HEK293 (cell line): Measurements from ENCODE around the gene ISL2.

Experiments used
- GLIS2 ChIP-seq: fragments of 450-650 bp; formaldehyde crosslinking; IDR thresholded peaks from 2 replicates; pipeline ENCODE4 v1.5.1; 2016; ENCODE audit warnings: missing biosample characterization, missing genetic modification characterization
- KLF1 ChIP-seq: fragments of 450-650 bp; formaldehyde crosslinking; IDR thresholded peaks from 2 replicates; pipeline ENCODE4 v1.5.1; 2016; ENCODE audit warnings: missing biosample characterization, missing genetic modification characterization
- KLF7 ChIP-seq: fragments of 450-650 bp; formaldehyde crosslinking; IDR thresholded peaks from 2 replicates; pipeline ENCODE4 v1.5.1; 2016; ENCODE audit warnings: missing biosample characterization, missing genetic modification characterization, borderline replicate concordance
- KLF8 ChIP-seq: fragments of 450-650 bp; formaldehyde crosslinking; IDR thresholded peaks from 2 replicates; pipeline ENCODE4 v1.5.1; 2016; ENCODE audit warnings: missing biosample characterization, missing genetic modification characterization
- OSR2 ChIP-seq: fragments of 450-650 bp; formaldehyde crosslinking; IDR thresholded peaks from 2 replicates; pipeline ENCODE4 v1.5.1; 2016; ENCODE audit warnings: missing biosample characterization, missing genetic modification characterization
- PRDM6 ChIP-seq: fragments of 450-650 bp; formaldehyde crosslinking; IDR thresholded peaks from 2 replicates; pipeline ENCODE4 v1.5.1; 2017; ENCODE audit warnings: missing biosample characterization, missing genetic modification characterization
- SP3 ChIP-seq: fragments of 450-650 bp; formaldehyde crosslinking; IDR thresholded peaks from 2 replicates; pipeline ENCODE4 v1.5.1; 2016; ENCODE audit warnings: missing biosample characterization, missing genetic modification characterization
- ZBTB1 ChIP-seq: fragments of 450-650 bp; formaldehyde crosslinking; IDR thresholded peaks from 2 replicates; pipeline ENCODE4 v1.5.1; 2016; ENCODE audit warnings: missing biosample characterization, missing genetic modification characterization
- ZBTB17 ChIP-seq: fragments of 450-650 bp; formaldehyde crosslinking; IDR thresholded peaks from 2 replicates; pipeline ENCODE4 v1.5.1; 2016; ENCODE audit warnings: missing biosample characterization, missing genetic modification characterization
- ZBTB26 ChIP-seq: fragments of 450-650 bp; formaldehyde crosslinking; optimal IDR thresholded peaks from 2 replicates; pipeline ENCODE3; 2016; ENCODE audit warnings: missing biosample characterization, mild to moderate bottlenecking, missing genetic modification characterization
- ZBTB7A ChIP-seq: fragments of 450-650 bp; formaldehyde crosslinking; IDR thresholded peaks from 2 replicates; pipeline ENCODE4 v1.5.1; 2016; ENCODE audit warnings: low read depth, missing biosample characterization, missing genetic modification characterization
- ZFP69B ChIP-seq: fragments of 450-650 bp; formaldehyde crosslinking; IDR thresholded peaks from 2 replicates; pipeline ENCODE4 v1.5.1; 2016; ENCODE audit warnings: missing biosample characterization, missing genetic modification characterization
- ZNF132 ChIP-seq: fragments of 450-650 bp; formaldehyde crosslinking; IDR thresholded peaks from 2 replicates; pipeline ENCODE4 v1.5.1; 2017; ENCODE audit warnings: missing biosample characterization, missing genetic modification characterization, borderline replicate concordance
- ZNF146 ChIP-seq: fragments of 450-650 bp; formaldehyde crosslinking; IDR thresholded peaks from 2 replicates; pipeline ENCODE4 v1.5.1; 2016; ENCODE audit warnings: missing biosample characterization, missing genetic modification characterization
- ZNF221 ChIP-seq: fragments of 450-650 bp; formaldehyde crosslinking; IDR thresholded peaks from 2 replicates; pipeline ENCODE4 v1.5.1; 2017; ENCODE audit warnings: missing biosample characterization, missing genetic modification characterization, borderline replicate concordance
- ZNF24 ChIP-seq: fragments of 450-650 bp; formaldehyde crosslinking; IDR thresholded peaks from 2 replicates; pipeline ENCODE4 v1.5.1; 2016; ENCODE audit warnings: missing biosample characterization, missing genetic modification characterization
- ZNF391 ChIP-seq: fragments of 450-650 bp; formaldehyde crosslinking; IDR thresholded peaks from 2 replicates; pipeline ENCODE4 v1.5.1; 2016; ENCODE audit warnings: low read depth, missing biosample characterization, missing genetic modification characterization, borderline replicate concordance
- ZNF623 ChIP-seq: fragments of 450-650 bp; formaldehyde crosslinking; IDR thresholded peaks from 2 replicates; pipeline ENCODE4 v1.5.1; 2016; ENCODE audit warnings: missing biosample characterization, missing genetic modification characterization
- ZNF629 ChIP-seq: fragments of 450-650 bp; formaldehyde crosslinking; IDR thresholded peaks from 2 replicates; pipeline ENCODE4 v1.5.1; 2017; ENCODE audit warnings: missing biosample characterization, missing genetic modification characterization
- ZNF645 ChIP-seq: fragments of 450-650 bp; formaldehyde crosslinking; IDR thresholded peaks from 2 replicates; pipeline ENCODE4; 2016; ENCODE audit warnings: missing biosample characterization, missing genetic modification characterization
- ZNF664 ChIP-seq: fragments of 450-650 bp; formaldehyde crosslinking; IDR thresholded peaks from 2 replicates; pipeline ENCODE4 v1.5.1; 2016; ENCODE audit warnings: missing biosample characterization, missing genetic modification characterization
- ZNF785 ChIP-seq: fragments of 450-650 bp; formaldehyde crosslinking; IDR thresholded peaks from 2 replicates; pipeline ENCODE4 v1.5.1; 2016; ENCODE audit warnings: missing biosample characterization, missing genetic modification characterization
- ZNF791 ChIP-seq: fragments of 450-650 bp; formaldehyde crosslinking; IDR thresholded peaks from 2 replicates; pipeline ENCODE4 v1.5.1; 2016; ENCODE audit warnings: missing biosample characterization, missing genetic modification characterization
- TF ChIP-seq, protein P1 (sequence below): IDR thresholded peaks from 2 replicates; pipeline ENCODE4 v1.6.1; 2011; ENCODE audit warnings: mild to moderate bottlenecking, low read depth, low read length, borderline replicate concordance
- TF ChIP-seq, protein P2 (sequence below): fragments of 450-650 bp; formaldehyde crosslinking; IDR thresholded peaks from 2 replicates; pipeline ENCODE4 v1.5.0; 2017; ENCODE audit warnings: missing biosample characterization, missing genetic modification characterization, borderline replicate concordance
- TF ChIP-seq, protein P3 (sequence below): fragments of 450-650 bp; formaldehyde crosslinking; IDR thresholded peaks from 2 replicates; pipeline ENCODE4 v1.5.1; 2016; ENCODE audit warnings: missing biosample characterization, missing genetic modification characterization, borderline replicate concordance

ISL2 gene

GRCh38 chr15:76336254-76337058 lies at the start of gene ISL2 (continued):
- TF ChIP-seq KLF1 (tag by site-specific recombination) = peak; percentile 65
- TF ChIP-seq KLF7 (tag by site-specific recombination) = no peak
- no peak for TF ChIP-seq ZNF785 (tag by site-specific recombination)
- TF ChIP-seq GLIS2 (tag by site-specific recombination) = peak; percentile 95
- TF ChIP-seq ZNF132 (tag by site-specific recombination) = no peak
- TF ChIP-seq ZNF791 = no peak
- no peak for TF ChIP-seq ZBTB7A (tag by site-specific recombination)
- no peak; the same call in 1 of the 2 replicates for TF ChIP-seq ZBTB17
- no peak for TF ChIP-seq ZNF645 (tag by site-specific recombination)
- TF ChIP-seq, protein P1, sequence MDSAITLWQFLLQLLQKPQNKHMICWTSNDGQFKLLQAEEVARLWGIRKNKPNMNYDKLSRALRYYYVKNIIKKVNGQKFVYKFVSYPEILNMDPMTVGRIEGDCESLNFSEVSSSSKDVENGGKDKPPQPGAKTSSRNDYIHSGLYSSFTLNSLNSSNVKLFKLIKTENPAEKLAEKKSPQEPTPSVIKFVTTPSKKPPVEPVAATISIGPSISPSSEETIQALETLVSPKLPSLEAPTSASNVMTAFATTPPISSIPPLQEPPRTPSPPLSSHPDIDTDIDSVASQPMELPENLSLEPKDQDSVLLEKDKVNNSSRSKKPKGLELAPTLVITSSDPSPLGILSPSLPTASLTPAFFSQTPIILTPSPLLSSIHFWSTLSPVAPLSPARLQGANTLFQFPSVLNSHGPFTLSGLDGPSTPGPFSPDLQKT = no peak
- peak; percentile 100 for TF ChIP-seq ZNF629 (tag by site-specific recombination)
- no peak for TF ChIP-seq ZNF221 (tag by site-specific recombination)
- TF ChIP-seq, protein P2, sequence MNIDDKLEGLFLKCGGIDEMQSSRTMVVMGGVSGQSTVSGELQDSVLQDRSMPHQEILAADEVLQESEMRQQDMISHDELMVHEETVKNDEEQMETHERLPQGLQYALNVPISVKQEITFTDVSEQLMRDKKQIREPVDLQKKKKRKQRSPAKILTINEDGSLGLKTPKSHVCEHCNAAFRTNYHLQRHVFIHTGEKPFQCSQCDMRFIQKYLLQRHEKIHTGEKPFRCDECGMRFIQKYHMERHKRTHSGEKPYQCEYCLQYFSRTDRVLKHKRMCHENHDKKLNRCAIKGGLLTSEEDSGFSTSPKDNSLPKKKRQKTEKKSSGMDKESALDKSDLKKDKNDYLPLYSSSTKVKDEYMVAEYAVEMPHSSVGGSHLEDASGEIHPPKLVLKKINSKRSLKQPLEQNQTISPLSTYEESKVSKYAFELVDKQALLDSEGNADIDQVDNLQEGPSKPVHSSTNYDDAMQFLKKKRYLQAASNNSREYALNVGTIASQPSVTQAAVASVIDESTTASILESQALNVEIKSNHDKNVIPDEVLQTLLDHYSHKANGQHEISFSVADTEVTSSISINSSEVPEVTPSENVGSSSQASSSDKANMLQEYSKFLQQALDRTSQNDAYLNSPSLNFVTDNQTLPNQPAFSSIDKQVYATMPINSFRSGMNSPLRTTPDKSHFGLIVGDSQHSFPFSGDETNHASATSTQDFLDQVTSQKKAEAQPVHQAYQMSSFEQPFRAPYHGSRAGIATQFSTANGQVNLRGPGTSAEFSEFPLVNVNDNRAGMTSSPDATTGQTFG (tag by site-specific recombination) = no peak
- TF ChIP-seq KLF8 (tag by site-specific recombination) = peak; percentile 79
- peak; percentile 76 for TF ChIP-seq ZBTB26 (tag by site-specific recombination)
- TF ChIP-seq OSR2 (tag by site-specific recombination) = 0 out of 2 replicates have a peak, but pooled peaks have one; percentile 24
- no peak for TF ChIP-seq PRDM6 (tag by site-specific recombination)
- TF ChIP-seq, protein P3, sequence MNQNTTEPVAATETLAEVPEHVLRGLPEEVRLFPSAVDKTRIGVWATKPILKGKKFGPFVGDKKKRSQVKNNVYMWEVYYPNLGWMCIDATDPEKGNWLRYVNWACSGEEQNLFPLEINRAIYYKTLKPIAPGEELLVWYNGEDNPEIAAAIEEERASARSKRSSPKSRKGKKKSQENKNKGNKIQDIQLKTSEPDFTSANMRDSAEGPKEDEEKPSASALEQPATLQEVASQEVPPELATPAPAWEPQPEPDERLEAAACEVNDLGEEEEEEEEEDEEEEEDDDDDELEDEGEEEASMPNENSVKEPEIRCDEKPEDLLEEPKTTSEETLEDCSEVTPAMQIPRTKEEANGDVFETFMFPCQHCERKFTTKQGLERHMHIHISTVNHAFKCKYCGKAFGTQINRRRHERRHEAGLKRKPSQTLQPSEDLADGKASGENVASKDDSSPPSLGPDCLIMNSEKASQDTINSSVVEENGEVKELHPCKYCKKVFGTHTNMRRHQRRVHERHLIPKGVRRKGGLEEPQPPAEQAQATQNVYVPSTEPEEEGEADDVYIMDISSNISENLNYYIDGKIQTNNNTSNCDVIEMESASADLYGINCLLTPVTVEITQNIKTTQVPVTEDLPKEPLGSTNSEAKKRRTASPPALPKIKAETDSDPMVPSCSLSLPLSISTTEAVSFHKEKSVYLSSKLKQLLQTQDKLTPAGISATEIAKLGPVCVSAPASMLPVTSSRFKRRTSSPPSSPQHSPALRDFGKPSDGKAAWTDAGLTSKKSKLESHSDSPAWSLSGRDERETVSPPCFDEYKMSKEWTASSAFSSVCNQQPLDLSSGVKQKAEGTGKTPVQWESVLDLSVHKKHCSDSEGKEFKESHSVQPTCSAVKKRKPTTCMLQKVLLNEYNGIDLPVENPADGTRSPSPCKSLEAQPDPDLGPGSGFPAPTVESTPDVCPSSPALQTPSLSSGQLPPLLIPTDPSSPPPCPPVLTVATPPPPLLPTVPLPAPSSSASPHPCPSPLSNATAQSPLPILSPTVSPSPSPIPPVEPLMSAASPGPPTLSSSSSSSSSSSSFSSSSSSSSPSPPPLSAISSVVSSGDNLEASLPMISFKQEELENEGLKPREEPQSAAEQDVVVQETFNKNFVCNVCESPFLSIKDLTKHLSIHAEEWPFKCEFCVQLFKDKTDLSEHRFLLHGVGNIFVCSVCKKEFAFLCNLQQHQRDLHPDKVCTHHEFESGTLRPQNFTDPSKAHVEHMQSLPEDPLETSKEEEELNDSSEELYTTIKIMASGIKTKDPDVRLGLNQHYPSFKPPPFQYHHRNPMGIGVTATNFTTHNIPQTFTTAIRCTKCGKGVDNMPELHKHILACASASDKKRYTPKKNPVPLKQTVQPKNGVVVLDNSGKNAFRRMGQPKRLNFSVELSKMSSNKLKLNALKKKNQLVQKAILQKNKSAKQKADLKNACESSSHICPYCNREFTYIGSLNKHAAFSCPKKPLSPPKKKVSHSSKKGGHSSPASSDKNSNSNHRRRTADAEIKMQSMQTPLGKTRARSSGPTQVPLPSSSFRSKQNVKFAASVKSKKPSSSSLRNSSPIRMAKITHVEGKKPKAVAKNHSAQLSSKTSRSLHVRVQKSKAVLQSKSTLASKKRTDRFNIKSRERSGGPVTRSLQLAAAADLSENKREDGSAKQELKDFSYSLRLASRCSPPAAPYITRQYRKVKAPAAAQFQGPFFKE = no peak
- TF ChIP-seq ZNF391 (tag by site-specific recombination) = no peak
- 0 out of 2 replicates have a peak, but pooled peaks have one; percentile 3 for TF ChIP-seq ZNF146 (tag by site-specific recombination)
- TF ChIP-seq ZNF664 (tag by site-specific recombination) = no peak
- peak; percentile 51; the same call in 1 of the 2 replicates for TF ChIP-seq ZNF24 (tag by site-specific recombination)
- TF ChIP-seq ZFP69B (tag by site-specific recombination) = no peak
- peak; percentile 78 for TF ChIP-seq SP3 (tag by site-specific recombination)
- TF ChIP-seq ZNF623 (tag by site-specific recombination) = no peak
- peak; percentile 97 for TF ChIP-seq ZBTB1 (tag by site-specific recombination)
